GM12874 (cell line): ENCODE results near the gene UCP2.

Experiments
- CTCF ChIP-seq: IDR thresholded peaks from 2 replicates; pipeline ENCODE4 v1.5.1; 2011; ENCODE audit warnings: low read depth, mild to moderate bottlenecking, control low read depth, low read length, moderate library complexity; ENCODE audit not compliant: insufficient read depth

UCP2 gene

GRCh38 chr11:73988227-73988626, 5.6 kb upstream of the UCP2 start:
- TF ChIP-seq CTCF: no peak

GRCh38 chr11:73983741-73984538, 1.3 kb upstream of the UCP2 start:
- TF ChIP-seq CTCF: no peak

GRCh38 chr11:73982990-73983740, 522 bp upstream of the UCP2 start:
- TF ChIP-seq CTCF: no peak

GRCh38 chr11:73981051-73981805, 1.4 kb downstream of the UCP2 start:
- TF ChIP-seq CTCF: no peak

GRCh38 chr11:73980001-73980961, 2.4 kb downstream of the UCP2 start:
- TF ChIP-seq CTCF: no peak

- TF ChIP-seq CTCF: no peak
Observed at GRCh38 chr11:73978576-73979086, 4.0 kb downstream of the UCP2 start.
